ENCODE results near the gene BIN1. TPM values are rescaled to one million over a fixed set of nuclear protein-coding genes. Genes with fewer than 3 reads are reported as not detected.

The BIN1 gene
- total and polyA plus RNA-seq, 2 of the 4 experiments (the other 2 are of a cell fraction) = 18.1 to 25.7 TPM

GRCh38 chr2:127118038-127118437, 11.1 kb upstream of the BIN1 start:
- ATAC-seq (ENCODE audit: low read depth) = no peak

More at GRCh38 chr2:127118038-127118437, 11.1 kb upstream of the BIN1 start:
- no peak overlapping the region for H2AFZ ChIP-seq (replicated peaks; ENCODE audit: low read length, poor library complexity)
- no peak overlapping the region for H2BK120ac ChIP-seq (ENCODE audit: low read depth, low read length)
- no peak overlapping the region for H4K91ac ChIP-seq (ENCODE audit: insufficient read depth, low read depth, low read length)
- no peak overlapping the region for H4K8ac ChIP-seq (ENCODE audit: low read depth in 2 of 2, low read length in 2 of 2)
- dilution Hi-C loops (cut with HindIII; ENCODE audit: low sequenced_read_pairs, unreplicated experiment) = no loop called here
- H4K5ac ChIP-seq (ENCODE audit: low read depth, low read length) = no peak overlapping the region
- no peak overlapping the region for H3K27ac ChIP-seq (ENCODE audit: insufficient read depth, low read length)
- WGBS, 2 experiments (ENCODE audit: extremely low coverage in 2 of 2, insufficient read length in 1 of 2) = 87% methylated on average over 3 of the region's 5 CpGs; no CpG with 5 or more reads in 1 of the 2 experiments
- H3K27me3 ChIP-seq (ENCODE audit: control insufficient read depth, insufficient read depth, low read length) = peaks cover 14% of the 10 kb centered on the region
- H3K36me3 ChIP-seq (ENCODE audit: control insufficient read depth, insufficient read depth, low read length) = no peaks in the 10 kb centered on the region
- H3K4me3 ChIP-seq (ENCODE audit: insufficient read depth, low read depth, low read length) = no peak overlapping the region
- H3K9me1 ChIP-seq (ENCODE audit: insufficient read depth, low read length) = no peaks in the 10 kb centered on the region
- no peak overlapping the region for H2AK9ac ChIP-seq (replicated peaks; ENCODE audit: low read depth, low read length, poor library complexity)
- in situ Hi-C loops (cut with MboI; ENCODE audit: low sequenced_read_pairs) = no loop called here
- H3K4me1 ChIP-seq (ENCODE audit: control insufficient read depth, insufficient read depth, low read length) = no peaks in the 10 kb centered on the region
- BruUV-seq (replicated peaks) = no TSS peak
- H3K23ac ChIP-seq (ENCODE audit: low read depth, low read length) = no peak overlapping the region
- H3K9ac ChIP-seq (ENCODE audit: low read depth, low read length) = no peak overlapping the region
- H3K56ac ChIP-seq (ENCODE audit: extremely low read depth, insufficient read depth, low read length) = no peak overlapping the region
- H3K4me2 ChIP-seq (ENCODE audit: low read depth, low read length) = no peak overlapping the region
- no peaks in the 10 kb centered on the region for H4K20me1 ChIP-seq (ENCODE audit: insufficient read depth, low read length)
- DNase-seq = no peak
- ChIA-PET POLR2A (ENCODE audit: unreplicated experiment) (no interaction called here), CTCF (no interaction called here)
- H3K79me1 ChIP-seq (ENCODE audit: low read depth in 1 of 2, low read length in 2 of 2) = no peaks in the 10 kb centered on the region
- no peak overlapping the region for H2BK20ac ChIP-seq (ENCODE audit: low read depth, low read length)
- no peaks in the 10 kb centered on the region for H3K9me3 ChIP-seq (ENCODE audit: control insufficient read depth, insufficient read depth, low read length)
- intact Hi-C loops (cut with micrococcal nuclease) = no loop called here
- no peak overlapping the region for H2AK5ac ChIP-seq (ENCODE audit: low read depth, low read length)
- no peak overlapping the region for H2BK15ac ChIP-seq (ENCODE audit: low read depth, low read length)
- H2BK5ac ChIP-seq (ENCODE audit: low read depth, low read length, poor library complexity, severe bottlenecking) = no peak overlapping the region
- H3K18ac ChIP-seq (ENCODE audit: low read depth, low read length) = no peak overlapping the region
- no peak overlapping the region for H3K4ac ChIP-seq (ENCODE audit: low read depth, low read length)
- TF ChIP-seq SMC3 (IDR thresholded peaks at IDR 0.05; ENCODE audit: low read depth, low read length) = no peak
- TF ChIP-seq CTCF (conservative IDR thresholded peaks at IDR 0.05; ENCODE audit: low read depth, low read length) = no peak
- TF ChIP-seq POLR2A (IDR thresholded peaks at IDR 0.05; ENCODE audit: low read depth, low read length) = no peak
- TF ChIP-seq CHD1 (IDR thresholded peaks at IDR 0.05; ENCODE audit: low read depth, low read length) = no peak
- no peak for TF ChIP-seq CEBPB (IDR thresholded peaks at IDR 0.05; ENCODE audit: low read depth, low read length)
- TF ChIP-seq RFX5 (IDR thresholded peaks at IDR 0.05; ENCODE audit: low read depth, low read length) = no peak
- TF ChIP-seq ELK1 (IDR thresholded peaks at IDR 0.05; ENCODE audit: borderline replicate concordance, low read depth, low read length) = no peak
- no peak for TF ChIP-seq RCOR1 (IDR thresholded peaks at IDR 0.05; ENCODE audit: insufficient replicate concordance, low read length)
- no peak for TF ChIP-seq FOS (IDR thresholded peaks at IDR 0.05; ENCODE audit: low read depth, low read length)
- no peak overlapping the region for H3K14ac ChIP-seq (replicated peaks; ENCODE audit: low read depth, low read length)

All from IMR-90 (cell line).